ENCODE measurements around the gene PRRC2B.
"Not testable (repeated sequence)": the region's sequence is repeated elsewhere in the genome, so short reads cannot be mapped to it uniquely, and the experiment has no call there.

PRRC2B gene

DNA sequence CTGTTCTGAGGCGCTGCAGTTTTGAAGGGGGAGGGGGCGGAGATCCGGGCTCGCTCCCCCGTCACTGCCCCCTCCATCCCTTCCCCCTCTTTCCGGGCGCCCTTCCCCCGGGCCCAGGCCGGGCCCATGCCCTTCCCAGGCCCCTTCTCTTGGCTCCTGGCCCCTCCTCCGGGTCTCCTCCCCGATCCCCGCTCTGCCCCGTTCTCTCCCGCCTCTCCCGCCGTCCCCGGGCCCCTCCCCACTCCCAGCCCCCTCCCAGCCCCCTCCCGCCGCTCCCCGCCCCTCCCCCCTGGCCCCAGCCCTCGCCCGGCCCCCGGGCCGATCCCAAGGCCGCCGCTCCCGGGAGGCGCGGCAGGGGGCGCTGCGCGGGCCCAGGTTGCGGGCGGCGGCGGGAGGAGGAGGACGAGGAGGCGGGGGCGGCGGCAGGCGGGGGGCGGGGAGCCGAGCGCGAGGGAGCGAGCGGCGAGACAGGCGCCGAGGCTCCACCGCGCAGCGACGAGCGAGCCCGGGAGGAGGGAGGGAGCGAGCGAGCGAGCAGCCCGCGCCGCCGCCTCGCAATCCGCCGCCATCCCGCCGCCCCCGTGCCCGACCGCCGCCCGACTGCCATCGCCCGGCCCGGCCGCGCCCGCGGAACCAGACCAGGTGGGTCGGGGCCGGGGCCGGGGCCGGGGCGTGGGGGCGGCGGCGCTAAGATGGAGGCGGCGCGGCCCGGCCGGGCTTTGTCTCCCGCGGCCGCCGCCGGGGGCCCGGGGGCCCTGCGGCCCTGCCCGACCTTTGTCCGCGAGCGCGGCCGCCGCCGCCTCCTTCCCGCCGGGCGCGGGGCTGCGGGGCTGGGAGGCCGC is at the start of gene PRRC2B:
TSS of gene PRRC2B (plus strand) at position 465 of the 842 bp plus-strand sequence. CDS start 36,059 bp downstream, outside the sequence.
- DNase-seq = peak; percentile 91

DNA sequence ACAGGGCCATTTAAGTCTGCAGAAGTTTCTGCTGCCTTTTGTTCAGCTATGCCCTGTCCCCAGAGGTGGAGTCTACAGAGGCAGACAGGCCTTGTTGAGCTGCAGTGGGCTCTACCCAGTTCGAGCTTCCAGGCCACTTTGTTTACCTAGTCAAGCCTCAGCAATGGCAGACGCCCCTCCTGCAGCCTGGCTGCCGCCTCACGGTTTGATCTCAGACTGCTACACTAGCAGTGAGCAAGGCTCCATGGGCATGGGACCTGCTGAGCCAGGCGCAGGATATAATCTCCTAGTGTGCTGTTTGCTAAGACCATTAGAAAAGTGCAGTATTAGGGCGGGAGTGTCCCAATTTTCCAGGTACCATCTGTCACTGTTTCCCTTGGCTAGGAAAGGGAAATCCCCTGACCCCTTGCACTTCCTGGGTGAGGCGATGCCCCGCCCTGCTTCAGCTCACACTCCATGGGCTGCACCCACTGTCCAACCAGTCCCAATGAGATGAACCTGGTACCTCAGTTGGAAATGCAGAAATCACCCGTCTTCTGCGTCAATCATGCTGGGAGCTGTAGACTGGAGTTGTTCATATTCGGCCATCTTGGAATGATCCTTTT is 48.9 kb upstream of the PRRC2B start:
- not testable (repeated sequence) for DNase-seq

DNA sequence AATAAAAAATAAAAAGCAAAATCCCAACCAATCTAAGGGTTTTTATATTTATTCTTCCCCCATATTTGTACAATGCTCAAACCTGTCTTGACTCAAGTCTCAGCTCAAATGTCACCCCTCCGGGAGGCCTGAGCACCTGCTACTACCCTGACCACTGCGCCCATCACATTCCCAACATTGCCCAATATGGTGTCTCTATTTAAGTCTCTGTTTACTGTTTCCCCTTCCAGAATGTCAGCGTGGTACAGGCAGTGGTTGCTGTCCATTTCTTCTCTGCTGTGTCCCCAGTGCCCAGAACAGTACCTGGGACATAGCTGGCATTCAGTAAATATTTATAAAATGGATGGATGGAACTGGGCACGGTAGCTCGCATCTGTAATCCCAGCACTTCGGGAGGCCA is 47.3 kb upstream of the PRRC2B start:
- DNase-seq = no peak

DNA sequence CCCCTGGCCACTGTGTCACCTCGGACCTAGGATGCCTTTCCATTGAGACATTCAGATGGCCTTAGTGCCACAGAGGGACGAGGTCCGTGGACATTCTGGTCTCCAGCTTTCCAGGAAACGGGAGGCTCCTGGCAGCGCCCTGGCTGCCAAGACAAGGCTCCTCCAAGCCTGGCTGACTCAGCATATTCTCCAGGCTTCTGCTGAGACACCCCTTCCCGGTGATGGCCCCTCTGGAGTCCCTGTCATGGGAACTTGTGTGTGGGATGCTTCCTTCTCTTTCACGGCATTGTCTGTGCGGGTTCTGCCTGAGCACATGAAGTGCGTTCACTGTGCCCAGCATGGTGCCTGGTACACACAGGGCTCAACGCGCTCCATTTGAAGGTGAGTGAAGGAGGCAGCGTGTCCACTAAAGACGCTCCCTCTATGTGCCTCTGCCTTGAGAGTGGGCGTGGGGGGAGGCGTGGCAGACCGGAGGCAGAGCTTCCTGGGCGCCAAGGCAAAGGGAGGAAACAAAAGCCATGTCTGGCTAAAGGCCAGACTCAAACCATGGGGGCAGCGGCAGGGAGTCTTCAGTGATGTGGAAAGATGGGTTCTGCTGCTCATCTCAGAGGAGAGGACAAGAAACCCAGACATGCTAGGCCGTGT is 46.4 kb upstream of the PRRC2B start:
- DNase-seq = no peak

DNA sequence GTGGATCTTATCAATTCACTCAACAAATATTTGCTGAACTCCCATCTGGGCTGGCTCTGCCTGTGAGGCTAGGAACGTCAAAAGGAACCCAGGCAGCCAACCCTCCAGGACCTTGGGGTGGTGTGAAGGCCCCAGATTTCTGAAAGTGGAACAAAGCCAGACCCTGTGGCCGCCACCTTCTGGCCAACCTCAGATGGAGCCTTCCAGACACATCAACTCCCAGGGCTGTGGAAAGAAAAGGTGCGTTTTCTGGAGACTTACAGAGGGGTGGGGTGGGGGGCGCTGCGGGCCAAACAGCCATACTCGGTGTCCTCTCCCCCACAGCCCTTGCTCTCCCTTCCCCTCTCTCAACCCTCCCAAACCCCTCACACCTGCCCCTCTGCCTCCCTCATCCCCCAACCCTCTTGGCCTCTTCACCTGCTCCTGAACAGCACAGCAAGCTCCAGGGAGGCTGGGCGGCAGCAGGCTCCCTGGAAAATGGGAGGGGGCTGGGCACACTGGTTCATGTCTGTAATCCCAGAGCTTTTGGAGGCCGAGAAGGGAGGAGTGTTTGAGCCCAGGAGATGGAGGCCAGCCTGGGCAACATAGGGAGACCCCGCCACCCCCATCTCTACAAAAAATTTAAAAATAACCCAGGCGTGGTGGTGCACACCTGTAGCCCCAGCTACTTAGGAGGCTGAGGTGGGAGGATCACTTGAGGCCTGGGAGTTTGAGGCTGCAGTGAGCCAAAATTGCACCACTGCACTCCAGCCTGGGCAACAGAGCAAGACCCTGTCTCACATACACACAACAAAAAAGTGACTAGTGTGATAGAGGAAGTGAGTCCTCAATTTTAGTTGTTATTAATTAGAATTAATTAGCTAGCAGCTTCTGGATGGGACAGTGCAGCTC is 45.0 kb upstream of the PRRC2B start:
- no peak for DNase-seq

DNA sequence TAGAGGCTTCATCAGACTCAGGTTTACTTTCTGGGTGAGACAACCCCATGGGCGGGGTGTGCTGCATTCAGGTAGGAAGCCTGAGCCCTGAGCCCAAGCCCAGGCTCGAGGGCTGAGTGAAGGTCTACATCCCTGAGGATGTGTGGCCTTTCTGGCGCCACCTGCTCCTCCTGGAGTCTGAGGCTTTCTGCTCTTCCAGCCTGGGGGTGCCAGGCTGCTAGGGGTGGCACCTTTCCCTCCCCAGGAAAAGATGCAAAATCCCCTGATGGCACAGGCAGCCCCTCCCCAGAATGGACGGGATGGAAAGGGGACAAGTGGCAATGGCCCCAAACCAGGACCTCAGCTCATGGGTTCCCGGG is 44.4 kb upstream of the PRRC2B start:
- no peak for DNase-seq

DNA sequence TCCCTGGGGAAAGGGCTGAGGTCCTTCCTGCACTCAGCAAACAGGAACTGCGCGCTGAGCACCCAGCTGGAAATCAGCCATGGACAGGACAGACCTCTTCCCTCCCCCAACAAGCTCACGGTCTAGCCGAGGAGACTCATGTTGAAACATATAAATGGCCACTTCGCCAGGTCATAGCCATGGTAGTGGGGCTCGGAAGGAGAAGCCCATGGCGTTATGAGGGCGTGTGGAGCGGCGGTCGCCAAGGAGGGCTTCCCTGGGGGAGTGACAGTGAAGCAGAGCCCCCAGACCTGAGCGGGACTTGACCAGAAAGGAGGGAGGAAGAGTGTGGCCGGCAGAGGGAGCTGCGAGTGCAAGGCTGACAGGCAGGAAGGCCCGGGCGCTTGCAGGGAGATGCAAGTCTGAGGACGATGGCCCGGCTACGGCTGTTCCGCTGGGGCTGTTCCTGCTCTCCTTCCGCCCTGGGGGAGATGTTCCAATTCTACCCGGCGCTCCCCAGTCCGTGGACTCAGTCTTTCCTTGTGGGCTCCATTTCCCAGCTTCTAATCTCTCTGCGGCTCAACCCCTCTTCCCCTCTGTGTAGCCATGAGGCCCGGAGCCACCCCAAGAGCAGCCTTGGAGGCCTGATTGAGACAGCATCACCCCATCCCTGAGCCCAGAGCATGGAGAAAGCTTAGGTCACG is 43.9 kb upstream of the PRRC2B start:
- peak; percentile 92 for DNase-seq

DNA sequence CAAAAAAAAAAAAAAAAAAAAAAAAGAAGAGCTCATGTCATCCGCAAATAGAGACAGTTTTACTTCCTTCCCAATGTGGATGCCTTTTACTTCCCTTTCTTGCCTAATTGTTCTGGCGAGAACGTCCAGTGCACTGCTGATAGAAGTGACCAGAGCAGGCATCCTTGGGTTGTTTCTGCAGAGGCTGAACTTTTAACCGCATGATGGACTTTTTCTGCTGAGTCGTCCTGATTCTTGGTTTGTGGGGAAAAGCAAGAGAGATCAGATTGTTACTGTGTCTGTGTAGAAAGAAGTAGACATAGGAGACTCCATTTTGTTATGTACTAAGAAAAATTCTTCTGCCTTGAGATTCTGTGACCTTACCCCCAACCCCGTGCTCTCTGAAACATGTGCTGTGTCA is 37.4 kb upstream of the PRRC2B start:
- DNase-seq = not testable (repeated sequence)

DNA sequence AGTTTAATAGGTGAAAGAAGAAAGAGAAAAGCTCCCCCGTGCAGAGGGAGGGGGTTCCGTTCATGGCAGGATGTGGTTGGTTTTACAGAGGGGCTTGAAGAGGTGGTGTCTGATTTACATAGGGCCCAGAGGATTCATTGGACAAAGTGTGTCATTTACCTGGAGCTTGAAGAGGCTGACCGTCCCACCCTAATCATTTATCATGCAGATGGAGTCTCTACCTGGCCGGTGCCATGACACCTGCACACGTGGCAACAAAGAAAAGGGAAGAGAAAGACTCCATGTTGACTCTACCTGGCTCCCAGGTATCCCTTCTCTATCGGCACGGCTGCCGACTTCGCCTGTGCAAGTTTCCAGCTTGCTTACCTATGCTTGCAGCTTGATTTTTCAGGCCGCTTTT is 35.3 kb upstream of the PRRC2B start:
- peak; percentile 54 for DNase-seq

DNA sequence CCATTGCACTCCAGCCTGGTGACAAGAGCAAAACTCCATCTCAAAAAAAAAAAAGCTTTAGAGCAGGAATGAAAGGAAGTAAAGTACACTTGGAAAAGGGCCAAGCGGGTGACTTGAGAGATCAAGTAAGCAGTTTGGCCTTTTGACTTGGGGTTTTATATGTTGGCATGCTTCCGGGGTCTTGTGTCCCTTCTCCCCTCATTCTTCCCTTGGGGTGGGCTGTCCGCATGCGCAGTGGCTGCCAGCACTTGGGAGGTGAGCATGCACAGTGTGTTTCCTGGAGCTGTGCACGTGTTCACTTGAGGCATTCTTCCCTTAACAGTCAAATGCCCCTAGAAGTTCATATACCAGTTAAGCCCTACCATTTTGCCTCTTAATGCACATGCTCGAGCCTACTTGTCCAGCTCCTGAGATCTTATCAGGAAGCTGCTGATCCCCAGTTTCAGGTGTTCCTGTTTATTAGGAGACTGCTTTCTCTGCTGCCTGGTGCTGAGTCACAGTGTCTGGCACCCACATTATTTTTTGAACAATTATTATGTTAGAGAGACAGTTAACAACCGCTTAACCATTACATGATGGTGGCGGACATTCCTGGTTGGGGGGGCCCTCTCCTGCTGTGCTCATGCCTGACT is 32.6 kb upstream of the PRRC2B start:
- DNase-seq = peak; percentile 63

DNA sequence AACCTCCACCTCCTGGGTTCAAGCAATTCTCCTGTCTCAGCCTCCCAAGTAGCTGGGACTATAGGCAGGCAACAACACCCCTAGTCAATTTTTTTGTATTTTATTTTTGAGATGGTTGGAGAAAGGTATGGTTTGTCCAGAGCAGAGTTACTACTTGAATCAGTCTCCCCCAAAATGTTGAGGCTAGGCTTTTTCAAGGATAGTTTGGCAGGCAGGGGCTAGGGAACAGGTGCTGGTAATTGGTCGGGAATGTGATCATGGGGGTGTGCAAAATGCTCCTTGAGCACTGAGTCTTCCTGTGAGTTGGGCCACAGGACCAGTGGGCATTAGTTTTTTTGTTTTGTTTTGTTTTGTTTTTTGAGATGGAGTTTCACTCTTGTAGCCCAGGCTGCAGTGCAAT is 28.3 kb upstream of the PRRC2B start:
- no peak for DNase-seq

DNA sequence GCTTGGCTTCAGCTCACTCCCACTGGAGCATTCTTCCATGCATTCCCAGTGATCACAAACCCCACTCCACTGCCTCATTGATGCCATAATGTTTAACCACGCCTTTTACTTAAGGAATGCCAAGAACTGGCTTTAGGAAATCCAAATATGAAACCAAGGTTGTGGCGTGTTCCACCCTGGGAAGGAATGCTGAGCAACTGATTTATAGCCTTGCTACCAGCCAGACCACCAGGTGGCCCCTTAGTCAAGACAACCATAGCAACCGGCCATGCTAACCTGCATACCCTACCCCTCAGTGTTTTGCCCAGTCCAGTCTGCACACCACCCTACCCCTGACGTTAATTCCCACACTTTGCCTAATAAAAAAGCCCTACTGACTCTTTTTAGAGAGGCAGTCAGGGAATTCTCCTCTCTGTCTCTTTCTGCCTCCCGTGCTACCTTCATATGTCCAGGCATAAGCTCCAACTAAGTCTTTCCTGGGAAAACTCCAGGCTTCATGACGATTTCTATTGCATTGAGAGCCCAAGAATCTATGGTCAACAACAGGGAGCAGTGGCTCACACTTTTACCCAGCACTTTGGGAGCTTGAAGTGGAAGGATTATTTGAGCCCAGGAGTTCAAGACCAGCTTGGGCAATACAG is 27.0 kb upstream of the PRRC2B start:
- peak; percentile 40 for DNase-seq

DNA sequence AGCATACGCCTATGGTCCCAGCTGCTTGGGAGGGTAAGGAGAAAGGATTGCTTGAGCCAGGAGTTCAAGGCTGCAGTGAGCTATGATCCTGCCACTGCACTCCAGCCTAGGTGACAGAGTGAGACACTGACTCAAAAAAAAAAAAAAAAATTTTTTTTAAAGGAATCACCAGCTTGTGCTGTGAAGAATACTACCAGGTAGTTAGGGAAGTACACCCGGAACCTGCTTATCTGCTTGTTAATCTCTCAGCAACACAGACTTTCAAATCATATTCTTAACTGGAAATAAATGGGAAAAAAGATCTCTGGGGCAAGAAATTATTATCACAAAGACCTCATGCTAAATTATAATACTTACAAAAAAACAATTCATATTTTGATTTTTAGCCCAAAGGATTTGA is 26.4 kb upstream of the PRRC2B start:
- no peak for DNase-seq

DNA sequence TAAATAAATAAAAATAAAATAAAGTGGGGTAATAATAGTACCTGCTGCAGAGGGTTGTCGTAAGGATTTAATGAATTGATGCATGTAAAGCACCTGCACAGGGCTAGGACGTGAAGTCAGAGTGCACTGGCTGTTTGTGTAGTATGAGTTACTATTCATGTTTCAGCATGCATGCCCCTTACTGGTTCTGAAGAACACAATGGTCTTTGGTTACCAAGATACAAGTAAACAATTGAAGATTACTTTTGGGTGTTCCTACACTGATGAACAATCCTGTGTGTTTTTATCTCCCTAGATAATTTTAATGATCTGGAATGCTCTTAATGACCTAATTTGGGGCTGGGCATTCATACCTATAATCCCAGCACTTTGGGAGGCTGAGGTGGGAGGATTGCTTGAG is 23.2 kb upstream of the PRRC2B start:
- no peak for DNase-seq

DNA sequence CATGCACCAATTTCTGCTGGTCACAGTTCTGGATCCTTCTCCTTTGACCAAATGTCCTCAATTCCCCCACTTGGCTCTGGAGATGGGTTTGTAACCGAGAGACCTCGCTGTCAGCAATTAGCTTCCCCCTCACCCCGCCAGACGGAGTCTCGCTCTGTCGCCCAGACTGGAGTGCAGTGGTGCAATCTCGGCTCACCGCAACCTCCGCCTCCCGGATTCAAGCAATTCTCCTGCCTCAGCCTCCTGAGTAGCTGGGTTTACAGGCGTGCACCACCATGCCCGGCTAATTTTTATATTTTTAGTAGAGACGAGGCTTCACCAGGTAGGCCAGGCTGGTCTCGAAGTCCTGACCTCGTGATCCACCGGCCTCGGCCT is 21.3 kb upstream of the PRRC2B start:
- not testable (repeated sequence) for DNase-seq

DNA sequence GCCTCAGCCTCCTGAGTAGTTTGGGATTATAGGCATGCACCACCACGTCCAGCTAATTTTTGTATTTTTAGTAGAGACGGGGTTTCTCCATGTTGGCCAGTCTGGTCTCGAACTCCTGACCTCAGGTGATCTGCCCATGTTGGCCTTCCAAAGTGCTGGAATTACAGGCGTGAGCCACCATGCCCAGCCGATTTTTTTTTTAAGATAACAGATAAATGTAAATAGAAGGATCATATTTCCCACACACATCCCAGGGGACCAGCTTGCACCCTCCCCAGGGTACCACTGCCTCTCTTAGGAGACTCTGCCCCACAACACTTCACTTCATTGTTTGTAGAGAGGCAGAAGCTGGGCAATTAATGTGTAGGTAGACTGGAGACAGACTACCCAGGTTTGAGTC is 19.2 kb upstream of the PRRC2B start:
- not testable (repeated sequence) for DNase-seq

DNA sequence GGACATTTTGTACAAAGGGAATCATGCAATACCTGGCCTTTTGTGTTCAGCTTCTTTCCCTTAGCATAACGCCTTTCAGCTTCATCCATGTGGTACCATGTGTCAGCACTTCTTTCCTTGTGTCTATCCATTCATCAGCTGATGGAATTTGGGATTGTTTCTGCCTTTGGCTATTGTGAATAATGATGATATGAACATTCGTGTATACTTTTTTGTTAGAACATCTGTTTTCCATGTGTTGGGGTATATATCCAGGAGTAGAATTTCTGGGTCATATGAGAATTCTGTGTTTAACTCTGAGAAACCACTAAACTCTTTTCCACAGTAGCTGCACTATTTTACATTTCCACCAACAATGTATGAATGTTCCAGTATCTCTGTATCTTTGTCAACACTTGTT is 14.8 kb upstream of the PRRC2B start:
- DNase-seq = no peak

DNA sequence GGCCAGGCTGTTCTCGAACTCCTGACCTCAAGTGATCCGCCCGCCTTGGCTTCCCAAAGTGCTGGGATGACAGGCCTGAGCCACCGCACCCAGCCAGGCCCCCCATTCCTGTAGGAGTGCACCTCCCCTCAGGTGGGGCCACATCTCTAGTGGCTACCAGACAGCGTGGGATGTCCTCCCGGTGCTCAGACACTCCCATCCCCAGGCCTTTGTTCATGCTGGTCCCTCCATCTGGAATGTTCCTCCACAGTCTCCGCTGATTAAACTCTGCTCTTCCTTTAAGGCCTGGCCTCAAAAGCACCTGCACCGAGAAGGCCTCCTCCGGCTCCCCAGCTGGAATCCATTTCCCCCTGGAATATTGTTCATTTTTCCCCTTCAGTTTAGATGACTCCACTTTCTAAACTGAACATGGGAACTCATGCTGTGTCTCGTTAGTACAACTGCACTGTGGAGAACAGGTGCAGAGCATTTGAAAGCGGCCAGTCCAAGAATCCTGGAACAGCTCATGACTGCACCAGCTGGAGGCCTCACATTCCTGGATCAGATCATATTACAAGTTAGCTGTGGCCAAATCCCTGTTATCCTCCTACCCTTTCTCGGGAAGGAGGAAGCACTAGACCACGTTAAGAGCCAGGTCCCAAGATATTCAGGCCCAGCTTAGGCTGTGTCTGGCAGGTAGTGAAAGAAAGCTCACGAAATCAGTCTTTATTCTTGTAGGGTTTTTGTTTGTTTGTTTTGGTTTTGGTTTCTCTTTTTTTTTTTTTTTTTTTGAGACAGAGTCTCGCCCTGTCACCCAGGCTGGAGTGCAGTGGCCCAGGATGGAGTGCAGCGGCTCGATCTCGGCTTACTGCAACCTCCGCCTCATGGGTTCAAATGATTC is 10.8 kb upstream of the PRRC2B start:
- DNase-seq = no peak

DNA sequence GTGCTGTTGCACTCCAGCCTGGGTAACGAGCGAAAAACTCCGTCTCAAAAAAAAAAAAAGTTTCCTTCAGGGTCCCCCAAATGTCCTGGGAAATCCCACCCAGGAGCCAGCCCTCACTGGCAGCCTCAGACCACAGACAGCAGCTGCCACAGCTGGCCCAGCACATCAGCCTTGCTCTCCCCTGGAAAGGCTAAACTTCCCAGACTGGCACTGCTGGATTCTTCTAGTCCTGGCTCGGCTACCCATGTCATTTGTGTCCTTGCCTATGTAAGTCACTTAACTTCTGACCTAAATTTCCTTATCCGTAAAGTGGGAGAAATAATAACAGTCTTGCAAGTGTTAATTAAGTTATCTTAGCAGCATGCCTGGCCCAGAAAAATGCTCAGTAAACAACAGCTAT is 8.6 kb upstream of the PRRC2B start:
- DNase-seq = no peak

DNA sequence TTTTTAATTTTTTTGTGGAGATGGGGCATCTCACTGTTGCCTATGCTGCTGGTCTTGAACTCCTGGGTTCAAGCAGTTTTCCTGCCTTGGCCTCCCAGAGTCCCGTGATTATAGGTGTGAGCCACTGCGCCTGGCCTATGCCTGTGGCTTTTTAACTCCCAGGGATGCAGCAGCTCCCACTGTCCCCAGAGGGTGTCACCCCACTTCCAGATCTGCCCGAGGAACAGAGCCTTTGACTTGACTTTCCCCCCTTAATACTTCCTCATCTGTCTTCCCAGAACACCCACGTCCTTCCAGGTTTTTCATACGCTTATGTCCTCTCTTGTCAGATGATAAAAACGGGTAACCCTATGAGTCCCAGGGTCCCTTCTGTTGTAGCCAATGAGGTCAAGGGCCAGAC is 7.6 kb upstream of the PRRC2B start:
- DNase-seq = no peak
